DND-41 (cell line): ENCODE data around the gene STRN3.

Experiments used
- ATAC-seq: fragments of 200-7000 bp; cut with Tn5 transposase; 3 replicates; pipeline ENCODE4 v1.9.1; 2021; ENCODE audit warnings: low read depth; ENCODE audit not compliant: insufficient read depth
- DNase-seq: peaks from one replicate; pipeline ENCODE4 v3.0.0-alpha.2; 2020
- H2AFZ ChIP-seq: 2 replicates; pipeline ENCODE4 v1.6.0; 2012; ENCODE audit warnings: low read depth, low read length
- H3K27ac ChIP-seq: 2 replicates; pipeline ENCODE4 v1.5.1; 2012; ENCODE audit warnings: low read length, inconsistent platforms
- H3K27me3 ChIP-seq: fragments of 200-600 bp; sonication (generic); 2 replicates; pipeline ENCODE4 v1.6.0; 2012; ENCODE audit warnings: low read length, mild to moderate bottlenecking, inconsistent platforms; ENCODE audit not compliant: insufficient read depth, poor library complexity
- H3K36me3 ChIP-seq: 2 replicates; pipeline ENCODE4 v1.5.1; 2012; ENCODE audit warnings: low read length, inconsistent platforms; ENCODE audit not compliant: insufficient read depth
- H3K4me1 ChIP-seq: 2 replicates; pipeline ENCODE4 v1.5.1; 2012; ENCODE audit warnings: mild to moderate bottlenecking, low read length; ENCODE audit not compliant: insufficient read depth
- H3K4me2 ChIP-seq: 2 replicates; pipeline ENCODE4 v1.6.0; 2012; ENCODE audit warnings: mild to moderate bottlenecking, moderate library complexity, low read length, inconsistent platforms; ENCODE audit not compliant: insufficient read depth
- H3K4me3 ChIP-seq, 2 experiments: fragments of 200-600 bp in 1 of 2; shearing (Covaris generic) in 1 of 2; 2 replicates each; pipeline ENCODE4 v1.5.1; 2012 to 2016; ENCODE audit warnings: inconsistent platforms in 2 of 2, low read length in 2 of 2, mild to moderate bottlenecking in 2 of 2, low read depth in 1 of 2, moderate library complexity in 1 of 2
- H3K79me2 ChIP-seq: 2 replicates; pipeline ENCODE4 v1.6.0; 2012; ENCODE audit warnings: low read length, inconsistent platforms; ENCODE audit not compliant: insufficient read depth
- H3K9ac ChIP-seq: 2 replicates; pipeline ENCODE4 v1.6.0; 2012; ENCODE audit warnings: low read depth, mild to moderate bottlenecking, inconsistent platforms, low read length, moderate library complexity
- H3K9me3 ChIP-seq: 2 replicates; pipeline ENCODE4 v1.5.1; 2012; ENCODE audit warnings: low read length, moderate library complexity, mild to moderate bottlenecking, inconsistent platforms; ENCODE audit not compliant: insufficient read depth, severe bottlenecking
- H4K20me1 ChIP-seq: 2 replicates; pipeline ENCODE4 v1.6.0; 2012; ENCODE audit warnings: low read length; ENCODE audit not compliant: insufficient read depth
- EZH2 ChIP-seq: IDR thresholded peaks from 3 replicates; pipeline ENCODE4 v1.6.1; 2012; ENCODE audit warnings: borderline replicate concordance, low read depth, mild to moderate bottlenecking, moderate library complexity, low read length, inconsistent platforms; ENCODE audit not compliant: severe bottlenecking
- TF ChIP-seq, protein P1 (sequence below): IDR thresholded peaks from 2 replicates; pipeline ENCODE4 v1.5.1; 2012; ENCODE audit warnings: borderline replicate concordance, low read length, moderate library complexity, mild to moderate bottlenecking; ENCODE audit not compliant: poor library complexity, severe bottlenecking; ENCODE audit errors: extremely low read depth

The STRN3 gene

DNA sequence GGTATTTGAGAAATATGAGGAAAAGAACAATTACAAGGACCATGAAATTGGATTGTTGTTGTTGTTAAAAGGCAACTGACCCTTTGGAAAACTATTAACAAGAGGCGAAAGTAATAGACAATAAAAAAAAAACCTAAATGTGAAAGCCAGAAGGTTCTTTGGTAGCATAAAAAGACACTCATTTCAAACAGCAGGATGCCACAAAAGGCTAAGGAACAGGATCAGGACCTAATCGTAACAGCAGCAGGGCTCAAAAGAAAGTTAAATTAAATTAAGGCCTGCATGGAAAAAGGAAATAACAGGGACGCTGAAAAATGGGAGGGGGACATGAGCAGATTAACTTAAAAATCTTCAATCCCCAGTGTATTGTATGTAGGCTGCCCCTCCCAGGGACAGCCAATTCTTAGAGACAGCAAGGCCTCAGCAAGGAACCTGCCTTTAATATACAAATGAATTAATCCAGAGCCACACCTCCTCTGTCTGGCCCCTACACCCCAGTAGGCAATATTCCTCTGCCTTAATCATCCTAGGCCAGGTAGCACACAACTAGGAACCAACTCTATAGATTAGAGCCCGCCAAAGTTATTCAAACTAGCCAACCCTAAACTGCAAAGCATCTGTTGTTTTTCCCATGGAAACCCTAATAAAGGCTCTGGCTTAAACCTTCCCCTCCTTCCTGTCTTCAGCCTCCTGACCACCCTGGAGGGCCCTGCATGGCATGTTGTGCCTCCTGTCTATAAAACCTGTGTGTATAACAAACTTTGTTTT lies 29.1 kb downstream of the STRN3 start:
- Histone ChIP-seq H2AFZ (no peak overlapping the region), H3K79me2 (peaks cover 98% of the 10 kb centered on the region), H3K4me2 (no peak overlapping the region), H4K20me1 (peaks cover 48% of the 10 kb centered on the region), H3K4me3 (no peak overlapping the region), H3K4me1 (no peaks in the 10 kb centered on the region), H3K27ac (no peak overlapping the region), H3K36me3 (peaks cover 35% of the 10 kb centered on the region), H3K9me3 (peaks cover 20% of the 10 kb centered on the region), H3K9ac (no peak overlapping the region), H3K27me3 (no peaks in the 10 kb centered on the region)
- TF ChIP-seq EZH2, result no peak
- TF ChIP-seq, protein P1, sequence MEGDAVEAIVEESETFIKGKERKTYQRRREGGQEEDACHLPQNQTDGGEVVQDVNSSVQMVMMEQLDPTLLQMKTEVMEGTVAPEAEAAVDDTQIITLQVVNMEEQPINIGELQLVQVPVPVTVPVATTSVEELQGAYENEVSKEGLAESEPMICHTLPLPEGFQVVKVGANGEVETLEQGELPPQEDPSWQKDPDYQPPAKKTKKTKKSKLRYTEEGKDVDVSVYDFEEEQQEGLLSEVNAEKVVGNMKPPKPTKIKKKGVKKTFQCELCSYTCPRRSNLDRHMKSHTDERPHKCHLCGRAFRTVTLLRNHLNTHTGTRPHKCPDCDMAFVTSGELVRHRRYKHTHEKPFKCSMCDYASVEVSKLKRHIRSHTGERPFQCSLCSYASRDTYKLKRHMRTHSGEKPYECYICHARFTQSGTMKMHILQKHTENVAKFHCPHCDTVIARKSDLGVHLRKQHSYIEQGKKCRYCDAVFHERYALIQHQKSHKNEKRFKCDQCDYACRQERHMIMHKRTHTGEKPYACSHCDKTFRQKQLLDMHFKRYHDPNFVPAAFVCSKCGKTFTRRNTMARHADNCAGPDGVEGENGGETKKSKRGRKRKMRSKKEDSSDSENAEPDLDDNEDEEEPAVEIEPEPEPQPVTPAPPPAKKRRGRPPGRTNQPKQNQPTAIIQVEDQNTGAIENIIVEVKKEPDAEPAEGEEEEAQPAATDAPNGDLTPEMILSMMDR, result no peak
- no peak for DNase-seq
- ATAC-seq, result no peak

DNA sequence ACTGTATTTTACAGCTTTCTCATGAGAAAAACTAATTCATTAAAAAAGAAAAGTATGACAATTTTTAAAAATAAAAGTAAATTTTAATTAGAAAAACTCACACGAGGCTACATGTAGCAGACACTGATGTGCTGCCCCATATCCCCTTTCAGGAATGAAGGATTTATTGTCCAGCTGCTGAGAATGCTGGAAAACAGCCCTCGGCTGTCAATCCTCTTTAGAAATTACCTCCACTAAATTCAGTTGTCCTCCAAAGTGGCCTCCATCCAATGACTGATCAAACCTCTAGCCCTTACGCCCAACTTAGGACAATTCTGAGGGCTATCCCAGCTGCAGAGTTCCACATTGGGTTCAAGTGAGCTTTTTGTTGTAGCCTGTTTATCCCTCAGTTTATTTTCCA lies 30.5 kb downstream of the STRN3 start:
- Histone ChIP-seq H2AFZ (no peak overlapping the region), H3K9me3 (peaks cover 18% of the 10 kb centered on the region), H3K27ac (no peak overlapping the region), H4K20me1 (peaks cover 58% of the 10 kb centered on the region), H3K79me2 (peaks cover 100% of the 10 kb centered on the region), H3K4me3 (no peak overlapping the region), H3K4me2 (no peak overlapping the region), H3K27me3 (no peaks in the 10 kb centered on the region), H3K4me1 (no peaks in the 10 kb centered on the region), H3K36me3 (peaks cover 24% of the 10 kb centered on the region), H3K9ac (no peak overlapping the region)
- ATAC-seq, result no peak
- DNase-seq, result no peak
- TF ChIP-seq, protein P1, result no peak
- no peak for TF ChIP-seq EZH2

DNA sequence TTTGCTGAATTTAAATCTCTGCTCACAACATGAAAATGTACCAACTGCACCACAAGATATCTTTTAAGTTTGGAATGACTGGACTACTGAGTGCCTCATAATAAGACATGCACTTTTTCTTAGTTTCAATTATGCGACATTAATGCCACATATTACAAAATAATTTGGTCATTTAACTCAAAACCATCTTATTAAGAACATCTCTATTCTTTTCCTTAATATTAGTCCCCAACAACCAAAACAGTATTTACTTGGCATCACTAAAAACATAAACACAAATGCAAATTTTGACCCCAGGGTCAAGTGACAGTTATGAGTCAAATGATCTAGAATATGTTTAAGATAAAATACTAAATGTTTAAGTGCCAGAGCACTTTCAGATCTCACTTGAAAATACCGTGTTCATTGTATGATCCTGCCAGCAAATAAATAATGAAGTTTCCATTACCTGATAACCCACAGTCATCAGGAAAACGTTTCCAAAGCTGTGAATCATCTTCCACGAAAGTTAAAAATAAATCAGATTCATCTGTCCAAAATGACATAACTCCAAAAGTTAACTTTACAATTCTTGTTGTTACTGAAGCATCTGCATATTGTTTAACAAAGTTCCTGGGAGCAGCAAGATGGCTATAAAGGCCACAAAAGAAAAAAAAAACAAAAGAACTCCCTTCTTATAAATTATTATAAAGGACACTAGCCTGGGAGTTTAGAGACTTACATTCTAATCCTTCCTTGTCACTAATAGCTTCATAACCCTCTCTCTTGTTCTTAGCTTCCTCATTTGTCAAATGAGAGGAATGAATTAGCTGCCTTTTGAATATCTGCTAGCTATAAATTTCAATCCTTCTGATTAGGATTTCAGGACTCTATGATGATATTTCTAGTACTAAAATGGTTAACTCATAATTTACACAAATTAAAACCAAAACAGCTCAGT lies 31.2 kb downstream of the STRN3 start:
- Histone ChIP-seq H3K36me3 (peaks cover 21% of the 10 kb centered on the region), H3K9ac (no peak overlapping the region), H3K4me1 (no peaks in the 10 kb centered on the region), H3K27me3 (no peaks in the 10 kb centered on the region), H2AFZ (no peak overlapping the region), H3K9me3 (peaks cover 15% of the 10 kb centered on the region), H4K20me1 (peaks cover 59% of the 10 kb centered on the region), H3K27ac (no peak overlapping the region), H3K79me2 (peaks cover 99% of the 10 kb centered on the region), H3K4me3 (no peak overlapping the region), H3K4me2 (no peak overlapping the region)
- ATAC-seq, result no peak
- DNase-seq, result no peak
- TF ChIP-seq, protein P1, result no peak
- no peak for TF ChIP-seq EZH2
